KMS-11 (cell line): ENCODE results near the gene ARHGAP45.

Source experiments
- H2AFZ ChIP-seq: fragments of 200-600 bp; sonication (generic); 2 replicates; pipeline ENCODE4 v1.6.1; 2016; ENCODE audit warnings: antibody characterized with exemption, mixed run types, low read depth
- H3K27ac ChIP-seq: fragments of 200-600 bp; sonication (generic); 2 replicates; pipeline ENCODE4 v1.6.1; 2016; ENCODE audit warnings: mild to moderate bottlenecking, mixed run types
- H3K27me3 ChIP-seq: fragments of 200-600 bp; sonication (generic); 2 replicates; pipeline ENCODE4 v1.6.1; 2017; ENCODE audit warnings: mild to moderate bottlenecking, low read depth, mixed run types, moderate library complexity; ENCODE audit not compliant: insufficient read depth
- H3K36me3 ChIP-seq: fragments of 200-600 bp; sonication (generic); 2 replicates; pipeline ENCODE4 v1.6.1; 2017; ENCODE audit warnings: mild to moderate bottlenecking, mixed run types; ENCODE audit not compliant: insufficient read depth
- H3K4me1 ChIP-seq: fragments of 200-600 bp; sonication (generic); 2 replicates; pipeline ENCODE4 v1.6.1; 2016; ENCODE audit warnings: mild to moderate bottlenecking, low read depth, mixed run types; ENCODE audit not compliant: poor library complexity, severe bottlenecking
- H3K4me2 ChIP-seq: fragments of 200-600 bp; sonication (generic); 2 replicates; pipeline ENCODE4 v1.7.0; 2016; ENCODE audit warnings: mild to moderate bottlenecking, mixed run types
- H3K4me3 ChIP-seq: fragments of 200-600 bp; sonication (generic); IDR thresholded peaks from 2 replicates; pipeline ENCODE4 v1.6.1; 2017; ENCODE audit warnings: low read depth, low read length, mixed read lengths; ENCODE audit not compliant: insufficient read depth
- H3K79me2 ChIP-seq: fragments of 200-600 bp; sonication (generic); 2 replicates; pipeline ENCODE4 v1.6.1; 2016; ENCODE audit warnings: low read depth, mixed run types; ENCODE audit not compliant: insufficient read depth
- H3K9ac ChIP-seq: fragments of 200-600 bp; sonication (generic); 2 replicates; pipeline ENCODE4 v1.6.1; 2016; ENCODE audit warnings: mild to moderate bottlenecking, mixed run types
- H4K20me1 ChIP-seq: fragments of 200-600 bp; sonication (generic); 2 replicates; pipeline ENCODE4 v1.6.1; 2016; ENCODE audit warnings: mild to moderate bottlenecking, mixed run types; ENCODE audit not compliant: insufficient read depth
- CTCF ChIP-seq: fragments of 200-600 bp; sonication (generic); conservative IDR thresholded peaks from 2 replicates; pipeline ENCODE4 v1.6.1; 2017; ENCODE audit warnings: low read depth, mild to moderate bottlenecking, antibody characterized with exemption, low read length, moderate library complexity, mixed read lengths

ARHGAP45 gene

DNA sequence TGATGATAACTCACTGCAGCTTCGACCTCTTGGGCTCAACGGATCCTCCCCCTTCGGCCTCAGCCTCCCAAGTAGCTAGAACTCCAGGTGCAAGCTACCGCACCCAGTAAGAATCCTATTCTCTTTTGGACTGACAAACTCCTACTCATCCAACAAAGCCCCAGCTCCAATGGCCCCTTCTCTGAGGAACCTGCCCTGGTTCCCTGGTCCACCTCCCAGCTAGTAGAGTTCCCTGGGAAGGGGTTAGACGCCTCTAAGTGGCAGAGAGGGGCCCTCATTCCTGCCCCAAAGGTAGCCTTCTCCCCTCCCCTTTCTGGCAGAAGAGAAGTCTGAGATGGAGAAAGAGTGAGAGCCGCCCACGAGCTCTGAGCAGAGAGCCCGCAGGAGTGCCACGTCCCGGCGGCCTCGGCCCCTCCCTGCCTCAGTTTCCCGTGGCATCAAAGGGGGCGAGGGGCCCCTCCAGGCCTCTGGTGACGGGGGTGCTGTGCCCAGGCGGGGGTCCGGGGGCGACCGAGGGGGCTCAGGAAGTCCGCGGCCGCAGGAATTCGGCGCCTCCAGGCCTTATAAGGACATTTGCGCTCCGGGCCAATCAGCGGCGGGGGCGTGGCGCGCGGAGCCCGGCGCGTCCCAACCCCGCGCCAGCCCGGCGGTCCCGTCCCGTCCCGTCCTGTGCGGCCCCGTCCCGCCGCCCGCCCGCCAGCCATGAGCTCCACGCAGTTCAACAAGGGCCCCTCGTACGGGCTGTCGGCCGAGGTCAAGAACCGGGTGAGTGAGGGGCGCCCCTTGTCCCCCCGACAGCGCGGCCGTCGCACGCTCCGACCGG, 40.8 kb upstream of the ARHGAP45 start, which contains the start of gene CNN2:
Gene CNN2, plus strand, starts transcription at position 649 of the 823 bp plus-strand sequence. Its CDS starts 54 bp downstream, at position 703.
- Histone ChIP-seq H2AFZ (peak within 1 kb of the TSS; percentile 65; the same call in 1 of the 2 replicates), H3K4me3 (no peak within 1 kb of the TSS), H3K27ac (peak within 1 kb of the TSS; percentile 38), H3K27me3 (no peaks in the 10 kb centered on the region), H3K4me2 (peak within 1 kb of the TSS; percentile 80), H3K9ac (peak within 1 kb of the TSS; percentile 29; the same call in 1 of the 2 replicates), H4K20me1 (no peaks in the 10 kb centered on the region), H3K4me1 (peaks cover 39% of the 10 kb centered on the region), H3K79me2 (peaks cover 8% of the 10 kb centered on the region; the same call in 1 of the 2 replicates), H3K36me3 (no peaks in the 10 kb centered on the region)
- no peak for TF ChIP-seq CTCF

- Histone ChIP-seq H3K79me2 (peaks cover 8% of the 10 kb centered on the region; the same call in 1 of the 2 replicates), H2AFZ (peak overlapping the region; percentile 65; the same call in 1 of the 2 replicates), H3K27ac (peak overlapping the region; percentile 14; the same call in 1 of the 2 replicates), H3K9ac (peak overlapping the region; percentile 29; the same call in 1 of the 2 replicates), H3K4me2 (peak overlapping the region; percentile 80), H3K4me1 (peaks cover 34% of the 10 kb centered on the region), H3K27me3 (no peaks in the 10 kb centered on the region), H3K4me3 (no peak overlapping the region), H3K36me3 (no peaks in the 10 kb centered on the region), H4K20me1 (no peaks in the 10 kb centered on the region)
- TF ChIP-seq CTCF, result no peak
Measured at GRCh38 chr19:1026783-1027649, 40.0 kb upstream of the ARHGAP45 start.

GRCh38 chr19:1027650-1028061, 39.3 kb upstream of the ARHGAP45 start:
- Histone ChIP-seq H3K36me3 (no peaks in the 10 kb centered on the region), H3K4me1 (peaks cover 38% of the 10 kb centered on the region), H4K20me1 (no peaks in the 10 kb centered on the region), H3K27ac (no peak overlapping the region), H3K4me2 (peak overlapping the region; percentile 80), H3K4me3 (no peak overlapping the region), H3K27me3 (no peaks in the 10 kb centered on the region), H3K9ac (no peak overlapping the region), H3K79me2 (peaks cover 8% of the 10 kb centered on the region; the same call in 1 of the 2 replicates), H2AFZ (peak overlapping the region; percentile 30)
- no peak for TF ChIP-seq CTCF
